ENCODE data around the gene ZNF550.
"Not testable (repeated sequence)": the region's sequence is repeated elsewhere in the genome, so short reads cannot be mapped to it uniquely, and the experiment has no call there.

DNA sequence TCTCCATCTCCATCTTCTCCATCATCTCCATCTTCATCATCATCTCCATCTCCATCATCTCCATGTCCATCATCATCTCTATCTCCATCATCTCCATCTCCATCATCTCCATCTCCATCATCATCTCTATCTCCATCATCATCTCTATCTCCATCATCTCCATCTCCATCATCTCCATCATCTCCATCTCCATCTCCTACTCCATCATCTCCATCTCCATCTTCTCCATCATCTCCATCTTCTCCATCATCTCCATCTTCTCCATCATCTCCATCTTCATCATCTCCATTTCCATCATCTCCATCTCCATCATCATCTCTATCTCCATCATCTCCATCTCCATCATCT lies 60.4 kb downstream of the ZNF550 start:
- not testable (repeated sequence) for TF ChIP-seq EZH2 (IDR thresholded peaks at IDR 0.05; ENCODE audit: insufficient read depth, poor library complexity, severe bottlenecking); EZH2phosphoT487 (IDR thresholded peaks at IDR 0.05; ENCODE audit: insufficient read depth, low read depth)
